SKM-1 (cell line): Measurements from ENCODE around the gene ZNF143.

Source experiments
- DNase-seq: peaks from one replicate; lab custom pipeline; 2025; ENCODE audit not compliant: unreplicated experiment; lab: John Stamatoyannopoulos, UW

ZNF143 gene

GRCh38 chr11:9573775-9574621, 113.2 kb downstream of the ZNF143 start:
- no peak for DNase-seq

GRCh38 chr11:9574622-9575259, 113.9 kb downstream of the ZNF143 start:
- DNase-seq = no peak

- no peak for DNase-seq
Observed at GRCh38 chr11:9575260-9576240, 114.7 kb downstream of the ZNF143 start.

- no peak for DNase-seq
Observed at GRCh38 chr11:9576701-9577381, 116.0 kb downstream of the ZNF143 start.

GRCh38 chr11:9577556-9577955, 116.7 kb downstream of the ZNF143 start:
- DNase-seq = no peak
